GM12864 (cell line): Measurements from ENCODE around the gene SEMA4C.
"Not testable (repeated sequence)": the region's sequence is repeated elsewhere in the genome, so short reads cannot be mapped to it uniquely, and the experiment has no call there.

Source experiments
- DNase-seq: peaks from one replicate; pipeline ENCODE4 v3.0.0-alpha.2; 2011; ENCODE audit warnings: low read depth
- H3K4me3 ChIP-seq: 2 replicates; pipeline ENCODE4 v1.5.1; 2011; ENCODE audit warnings: mild to moderate bottlenecking, low read depth, low read length, control low read depth
- CTCF ChIP-seq: IDR thresholded peaks from 2 replicates; pipeline ENCODE4 v1.5.1; 2011; ENCODE audit warnings: low read depth, mild to moderate bottlenecking, moderate library complexity, low read length, control low read depth, inconsistent platforms; ENCODE audit errors: missing control alignments

SEMA4C gene

GRCh38 chr2:96890252-96890651 is 20.4 kb upstream of the SEMA4C start:
- DNase-seq, result no peak
- H3K4me3 ChIP-seq, result no peak overlapping the region
- TF ChIP-seq CTCF, result no peak

GRCh38 chr2:96889502-96889901 is 19.6 kb upstream of the SEMA4C start:
- H3K4me3 ChIP-seq, DNase-seq: not testable (repeated sequence)

GRCh38 chr2:96888072-96889011 is 18.5 kb upstream of the SEMA4C start:
- no peak for TF ChIP-seq CTCF
- H3K4me3 ChIP-seq, result no peak overlapping the region
- no peak for DNase-seq

- no peak overlapping the region for H3K4me3 ChIP-seq
- no peak for TF ChIP-seq CTCF
- DNase-seq, result no peak
These were observed 17.7 kb upstream of the SEMA4C start for GRCh38 chr2:96887493-96888012.

GRCh38 chr2:96885432-96886347 is 15.8 kb upstream of the SEMA4C start:
- no peak for DNase-seq
- H3K4me3 ChIP-seq, result no peak overlapping the region
- no peak for TF ChIP-seq CTCF

- TF ChIP-seq CTCF, result no peak
- DNase-seq, result no peak
- no peak overlapping the region for H3K4me3 ChIP-seq
These were observed 14.6 kb upstream of the SEMA4C start for GRCh38 chr2:96884299-96885094.
